RWPE2 (cell line): ENCODE results near the gene LRRC8D.
A peak's percentile ranks its signal among the peaks of the same experiment; 100 is the strongest.

Experiments used
- ATAC-seq: fragments of 200-7000 bp; cut with Tn5 transposase; 3 replicates; pipeline ENCODE4 v1.9.1; 2021; ENCODE audit warnings: low read depth
- DNase-seq: peaks from one replicate; pipeline ENCODE4 v3.0.0-alpha.2; 2020; ENCODE audit warnings: low spot score
- H3K27ac ChIP-seq: fragments of 450-650 bp; 2 replicates; pipeline ENCODE4 v1.5.1; 2017; ENCODE audit warnings: mild to moderate bottlenecking; ENCODE audit not compliant: poor library complexity, severe bottlenecking
- H3K27me3 ChIP-seq: fragments of 250-450 bp; sonication (Bioruptor Pico); 2 replicates; pipeline ENCODE4 v1.5.1; 2021; ENCODE audit warnings: mild to moderate bottlenecking, moderate library complexity; ENCODE audit not compliant: insufficient read depth, poor library complexity, severe bottlenecking
- H3K36me3 ChIP-seq: fragments of 250-450 bp; sonication (Bioruptor Pico); 2 replicates; pipeline ENCODE4 v1.5.1; 2020; ENCODE audit warnings: low read depth, mild to moderate bottlenecking, moderate library complexity
- H3K4me1 ChIP-seq: fragments of 250-450 bp; sonication (Bioruptor Pico); 2 replicates; pipeline ENCODE4 v1.5.1; 2021; ENCODE audit warnings: mild to moderate bottlenecking, moderate library complexity; ENCODE audit not compliant: insufficient read depth, poor library complexity, severe bottlenecking
- H3K4me3 ChIP-seq: fragments of 250-450 bp; sonication (Bioruptor Pico); 2 replicates; pipeline ENCODE4 v1.5.1; 2021; ENCODE audit warnings: mild to moderate bottlenecking, moderate library complexity; ENCODE audit not compliant: severe bottlenecking
- H3K9me3 ChIP-seq: fragments of 250-450 bp; sonication (Bioruptor Pico); 2 replicates; pipeline ENCODE4 v1.5.1; 2021; ENCODE audit warnings: mild to moderate bottlenecking, moderate library complexity; ENCODE audit not compliant: severe bottlenecking
- TF ChIP-seq, protein P1 (sequence below): fragments of 450-650 bp; IDR thresholded peaks from one replicate; pipeline ENCODE4 v1.5.1; 2017; ENCODE audit warnings: mild to moderate bottlenecking, moderate library complexity; ENCODE audit not compliant: poor library complexity, severe bottlenecking

Gene LRRC8D

DNA sequence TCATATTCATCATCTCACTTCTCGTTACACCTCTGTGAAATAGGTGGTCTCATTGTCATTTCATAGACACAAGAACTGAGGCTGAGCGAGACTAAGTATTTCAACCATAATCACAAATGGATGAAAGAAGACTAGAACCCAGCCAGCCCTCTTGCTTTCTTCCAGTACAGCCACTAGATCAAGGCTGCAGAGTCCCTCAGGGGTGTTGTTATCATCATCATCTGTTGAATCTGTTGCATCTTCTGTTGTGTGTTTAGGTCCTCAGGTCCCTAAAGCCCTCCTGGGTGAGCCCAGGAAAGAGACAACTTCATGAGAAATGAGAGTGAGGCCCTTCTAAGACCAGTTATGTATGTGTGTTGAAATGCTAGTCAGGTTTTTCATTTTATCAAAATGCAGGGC, 87.4 kb downstream of the LRRC8D start:
- H3K4me3 ChIP-seq = no peak overlapping the region
- H3K27me3 ChIP-seq = no peaks in the 10 kb centered on the region
- no peaks in the 10 kb centered on the region for H3K36me3 ChIP-seq
- peak overlapping the region; percentile 65 for H3K27ac ChIP-seq
- DNase-seq (no peak), ATAC-seq (no peak)
- TF ChIP-seq, protein P1, sequence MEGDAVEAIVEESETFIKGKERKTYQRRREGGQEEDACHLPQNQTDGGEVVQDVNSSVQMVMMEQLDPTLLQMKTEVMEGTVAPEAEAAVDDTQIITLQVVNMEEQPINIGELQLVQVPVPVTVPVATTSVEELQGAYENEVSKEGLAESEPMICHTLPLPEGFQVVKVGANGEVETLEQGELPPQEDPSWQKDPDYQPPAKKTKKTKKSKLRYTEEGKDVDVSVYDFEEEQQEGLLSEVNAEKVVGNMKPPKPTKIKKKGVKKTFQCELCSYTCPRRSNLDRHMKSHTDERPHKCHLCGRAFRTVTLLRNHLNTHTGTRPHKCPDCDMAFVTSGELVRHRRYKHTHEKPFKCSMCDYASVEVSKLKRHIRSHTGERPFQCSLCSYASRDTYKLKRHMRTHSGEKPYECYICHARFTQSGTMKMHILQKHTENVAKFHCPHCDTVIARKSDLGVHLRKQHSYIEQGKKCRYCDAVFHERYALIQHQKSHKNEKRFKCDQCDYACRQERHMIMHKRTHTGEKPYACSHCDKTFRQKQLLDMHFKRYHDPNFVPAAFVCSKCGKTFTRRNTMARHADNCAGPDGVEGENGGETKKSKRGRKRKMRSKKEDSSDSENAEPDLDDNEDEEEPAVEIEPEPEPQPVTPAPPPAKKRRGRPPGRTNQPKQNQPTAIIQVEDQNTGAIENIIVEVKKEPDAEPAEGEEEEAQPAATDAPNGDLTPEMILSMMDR = no peak
- peaks cover 57% of the 10 kb centered on the region for H3K4me1 ChIP-seq
- H3K9me3 ChIP-seq = no peaks in the 10 kb centered on the region

DNA sequence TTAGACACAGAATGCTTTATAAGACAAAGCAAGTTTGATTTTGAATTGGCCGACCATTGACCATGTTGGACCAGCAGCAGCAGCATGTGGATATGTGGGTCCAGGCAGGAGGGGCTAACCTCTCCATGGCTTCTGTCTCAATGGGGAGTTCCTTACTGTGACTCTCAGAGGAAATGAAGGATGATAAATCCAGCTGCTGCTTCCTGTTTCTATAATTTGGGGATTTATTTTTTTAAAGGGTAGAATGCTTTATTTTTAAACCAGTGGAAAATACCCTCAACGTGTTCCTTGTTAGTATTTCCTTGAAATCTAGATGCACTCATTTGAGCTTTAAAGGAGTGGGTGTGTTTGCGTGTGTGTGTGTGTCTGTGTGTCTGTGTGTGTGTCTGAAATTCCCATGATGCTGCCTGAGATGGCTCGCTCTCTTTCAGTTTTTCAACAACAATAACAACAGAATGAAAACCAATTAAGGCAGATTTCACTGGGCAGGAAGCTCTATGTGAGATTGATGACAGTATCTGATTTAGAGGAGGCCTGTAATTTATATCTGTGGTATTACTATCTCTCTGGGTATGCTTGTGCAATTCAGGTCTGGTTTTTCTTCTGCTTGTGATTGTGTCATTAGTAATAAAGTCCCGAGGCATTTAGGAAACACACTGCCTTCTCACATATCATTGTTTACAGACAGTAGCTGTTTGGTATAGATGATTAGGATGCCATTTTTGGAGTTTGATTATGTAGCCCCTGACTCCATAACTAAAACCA, 88.0 kb downstream of the LRRC8D start:
- ATAC-seq (peak; percentile 59), DNase-seq (no peak)
- Histone ChIP-seq H3K27ac (peak overlapping the region; percentile 65), H3K27me3 (no peaks in the 10 kb centered on the region), H3K9me3 (no peaks in the 10 kb centered on the region), H3K36me3 (no peaks in the 10 kb centered on the region), H3K4me1 (peaks cover 53% of the 10 kb centered on the region), H3K4me3 (no peak overlapping the region)
- TF ChIP-seq, protein P1 = no peak

DNA sequence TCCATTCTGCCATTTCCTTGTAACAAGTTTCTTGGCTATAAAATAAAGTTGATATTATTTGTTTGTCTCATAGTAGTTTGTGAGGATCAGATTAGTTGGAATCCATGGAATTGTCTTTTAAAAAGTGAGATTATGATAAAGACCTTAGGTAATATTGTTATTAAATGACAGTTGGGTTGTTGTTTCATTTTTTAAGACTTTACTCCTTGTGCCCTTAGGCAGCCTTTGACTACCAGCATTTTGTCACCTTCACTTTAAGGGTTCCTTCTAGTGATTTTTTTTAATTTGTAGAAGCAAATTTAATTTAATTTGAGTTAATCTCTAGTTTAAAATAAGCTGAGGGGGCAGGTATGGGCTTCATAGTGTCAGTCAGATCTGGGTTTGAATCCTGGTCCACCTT, 89.4 kb downstream of the LRRC8D start:
- Histone ChIP-seq H3K36me3 (no peaks in the 10 kb centered on the region), H3K27me3 (no peaks in the 10 kb centered on the region), H3K27ac (peak overlapping the region; percentile 65), H3K4me3 (no peak overlapping the region), H3K4me1 (peaks cover 53% of the 10 kb centered on the region), H3K9me3 (no peaks in the 10 kb centered on the region)
- no peak for ATAC-seq
- DNase-seq = no peak
- TF ChIP-seq, protein P1 = no peak

- TF ChIP-seq, protein P1 = no peak
- Histone ChIP-seq H3K9me3 (no peaks in the 10 kb centered on the region), H3K4me3 (no peak overlapping the region), H3K27me3 (no peaks in the 10 kb centered on the region), H3K4me1 (peaks cover 53% of the 10 kb centered on the region), H3K36me3 (no peaks in the 10 kb centered on the region), H3K27ac (peak overlapping the region; percentile 65)
- ATAC-seq = peak; percentile 77
- DNase-seq = no peak
Observed at GRCh38 chr1:89910780-89911179, 89.9 kb downstream of the LRRC8D start.

- no peaks in the 10 kb centered on the region for H3K36me3 ChIP-seq
- no peaks in the 10 kb centered on the region for H3K9me3 ChIP-seq
- no peak overlapping the region for H3K4me3 ChIP-seq
- H3K27me3 ChIP-seq = no peaks in the 10 kb centered on the region
- DNase-seq (no peak), ATAC-seq (no peak)
- TF ChIP-seq, protein P1 = no peak
- peak overlapping the region; percentile 65 for H3K27ac ChIP-seq
- H3K4me1 ChIP-seq = peaks cover 50% of the 10 kb centered on the region
Observed at GRCh38 chr1:89911191-89911991, 90.6 kb downstream of the LRRC8D start.
